Measurements from ENCODE around the gene FBN2.

FBN2 gene

DNA sequence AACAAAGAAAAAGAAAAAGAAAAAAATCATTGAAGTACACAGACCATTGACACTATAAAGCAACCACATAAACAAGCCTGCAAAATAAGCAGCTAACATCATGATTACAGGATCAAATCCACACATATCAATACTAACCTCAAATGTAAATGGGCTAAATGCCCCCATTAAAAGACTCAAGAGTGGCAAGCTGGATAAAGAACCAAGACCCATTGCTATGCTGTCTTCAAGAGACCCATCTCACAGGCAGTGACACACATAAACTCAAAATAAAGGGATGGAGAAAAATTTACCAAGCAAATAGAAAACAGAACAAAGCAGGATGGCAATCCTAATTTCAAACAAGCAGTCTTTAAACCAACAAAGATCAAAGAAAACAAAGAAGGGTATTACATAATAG, 15.7 kb upstream of the FBN2 start:
- Histone ChIP-seq H3K4me3 (ENCODE audit: low read length in 2 of 2) (no peak overlapping the region), H3K27me3 (ENCODE audit: control insufficient read depth in 2 of 2, insufficient read depth in 2 of 2, low read length in 2 of 2) (no peaks in the 10 kb centered on the region), H3K27ac (ENCODE audit: low read depth in 2 of 2, low read length in 2 of 2) (no peak overlapping the region), H3K9ac (ENCODE audit: low read depth in 1 of 2, low read length in 2 of 2) (no peak overlapping the region), H3K9me3 (ENCODE audit: control insufficient read depth in 2 of 2, low read length in 2 of 2) (peaks cover 0 to 2% of the 10 kb centered on the region in 2 donors), H3K36me3 (ENCODE audit: control insufficient read depth in 2 of 2, insufficient read depth in 2 of 2, low read length in 2 of 2) (no peaks in the 10 kb centered on the region), H3K4me1 (ENCODE audit: control insufficient read depth in 2 of 2, insufficient read depth in 2 of 2, low read length in 2 of 2) (no peaks in the 10 kb centered on the region)

DNA sequence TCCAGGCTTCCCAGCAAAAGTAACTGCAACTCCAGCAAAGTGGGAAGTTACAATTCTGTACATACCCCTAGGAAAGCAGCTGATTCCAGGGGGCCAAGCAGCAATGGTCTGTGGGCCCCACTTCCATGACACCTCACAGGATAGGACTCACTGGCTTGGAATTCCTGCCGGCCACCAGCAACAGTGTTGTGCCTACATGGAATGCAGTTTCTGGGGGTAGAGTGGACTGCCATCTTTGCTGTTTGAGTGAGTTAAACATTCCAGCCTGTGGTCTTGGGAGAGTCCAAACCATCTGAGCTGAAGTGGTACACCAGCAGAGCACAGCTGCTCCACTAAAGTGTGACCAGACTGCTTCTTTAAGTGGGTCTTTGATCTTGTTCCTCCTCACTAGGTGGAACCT, 13.4 kb upstream of the FBN2 start:
- peaks cover 0 to 2% of the 10 kb centered on the region in 2 donors for H3K9me3 ChIP-seq (ENCODE audit: control insufficient read depth in 2 of 2, low read length in 2 of 2)
- H3K27me3 ChIP-seq (ENCODE audit: control insufficient read depth in 2 of 2, insufficient read depth in 2 of 2, low read length in 2 of 2), result no peaks in the 10 kb centered on the region
- no peaks in the 10 kb centered on the region for H3K4me1 ChIP-seq (ENCODE audit: control insufficient read depth in 2 of 2, insufficient read depth in 2 of 2, low read length in 2 of 2)
- no peak overlapping the region for H3K9ac ChIP-seq (ENCODE audit: low read depth in 1 of 2, low read length in 2 of 2)
- no peak overlapping the region for H3K27ac ChIP-seq (ENCODE audit: low read depth in 2 of 2, low read length in 2 of 2)
- H3K36me3 ChIP-seq (ENCODE audit: control insufficient read depth in 2 of 2, insufficient read depth in 2 of 2, low read length in 2 of 2), result no peaks in the 10 kb centered on the region
- H3K4me3 ChIP-seq (ENCODE audit: low read length in 2 of 2), result no peak overlapping the region

DNA sequence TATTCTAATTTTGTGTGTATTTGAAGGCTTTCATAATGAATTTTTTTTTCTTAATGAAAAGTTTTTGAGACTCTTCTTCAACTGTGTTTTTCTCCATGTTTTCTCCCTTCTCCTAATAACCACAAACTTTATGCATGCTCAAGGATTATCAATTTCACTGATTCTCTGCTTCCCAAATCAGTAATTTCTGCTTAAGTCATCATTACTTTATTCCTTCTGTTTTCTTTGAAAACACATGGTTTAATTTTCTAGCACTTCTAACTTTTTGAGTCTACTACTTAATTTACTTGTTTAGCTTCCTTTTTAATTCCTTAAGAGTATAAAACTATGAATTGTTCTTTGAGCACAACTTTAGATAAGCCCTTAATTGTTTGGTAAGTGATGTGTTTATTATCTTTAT, 11.5 kb upstream of the FBN2 start:
- Histone ChIP-seq H3K9me3 (ENCODE audit: control insufficient read depth in 2 of 2, low read length in 2 of 2) (peaks cover 0 to 2% of the 10 kb centered on the region in 2 donors), H3K36me3 (ENCODE audit: control insufficient read depth in 2 of 2, insufficient read depth in 2 of 2, low read length in 2 of 2) (no peaks in the 10 kb centered on the region), H3K4me3 (ENCODE audit: low read length in 2 of 2) (no peak overlapping the region), H3K4me1 (ENCODE audit: control insufficient read depth in 2 of 2, insufficient read depth in 2 of 2, low read length in 2 of 2) (no peaks in the 10 kb centered on the region), H3K27me3 (ENCODE audit: control insufficient read depth in 2 of 2, insufficient read depth in 2 of 2, low read length in 2 of 2) (no peaks in the 10 kb centered on the region), H3K27ac (ENCODE audit: low read depth in 2 of 2, low read length in 2 of 2) (no peak overlapping the region), H3K9ac (ENCODE audit: low read depth in 1 of 2, low read length in 2 of 2) (no peak overlapping the region)

DNA sequence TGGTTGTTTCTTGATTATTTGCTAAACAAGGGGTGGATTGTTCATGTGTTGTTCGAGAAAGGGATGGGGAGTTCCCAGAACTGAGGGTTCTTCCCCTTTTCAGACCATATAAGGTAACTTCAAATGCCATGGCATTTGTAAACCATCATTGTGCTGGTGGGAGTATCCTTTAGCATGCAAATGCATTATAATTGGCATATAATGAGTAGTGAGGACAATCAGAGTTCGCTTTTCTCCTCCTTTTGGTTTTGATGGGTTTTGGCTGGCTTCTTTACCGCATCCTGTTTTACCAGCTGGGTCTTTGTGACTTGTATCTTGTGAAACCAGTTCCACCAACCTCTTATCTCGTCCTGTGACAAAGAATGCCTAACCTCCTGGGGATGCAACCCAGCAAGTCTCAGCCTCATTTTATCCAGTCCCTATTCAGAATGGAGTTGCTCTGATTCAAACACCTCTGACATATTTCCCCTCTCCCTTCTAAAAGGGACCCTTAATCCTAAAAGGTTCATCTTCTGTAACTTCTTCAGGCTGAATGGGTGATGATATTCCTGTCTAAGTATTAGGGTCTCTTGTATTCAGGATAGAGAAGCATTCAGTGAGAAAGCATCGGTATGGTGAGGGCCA, 8.7 kb upstream of the FBN2 start:
- no peak overlapping the region for H3K9ac ChIP-seq (ENCODE audit: low read depth in 1 of 2, low read length in 2 of 2)

GRCh38 chr5:128541385-128541784, 3.3 kb upstream of the FBN2 start:
- Histone ChIP-seq H3K27ac (ENCODE audit: low read depth in 2 of 2, low read length in 2 of 2) (no peak overlapping the region), H3K4me3 (ENCODE audit: low read length in 2 of 2) (no peak overlapping the region), H3K27me3 (ENCODE audit: control insufficient read depth in 2 of 2, insufficient read depth in 2 of 2, low read length in 2 of 2) (peaks cover 0 to 15% of the 10 kb centered on the region in 2 donors), H3K36me3 (ENCODE audit: control insufficient read depth in 2 of 2, insufficient read depth in 2 of 2, low read length in 2 of 2) (no peaks in the 10 kb centered on the region), H3K9ac (ENCODE audit: low read depth in 1 of 2, low read length in 2 of 2) (no peak overlapping the region), H3K9me3 (ENCODE audit: control insufficient read depth in 2 of 2, low read length in 2 of 2) (no peaks in the 10 kb centered on the region), H3K4me1 (ENCODE audit: control insufficient read depth in 2 of 2, insufficient read depth in 2 of 2, low read length in 2 of 2) (no peaks in the 10 kb centered on the region)

More for the DNA sequence above, 8.7 kb upstream of the FBN2 start:
- H3K4me3 ChIP-seq (ENCODE audit: low read length in 2 of 2), result no peak overlapping the region
- H3K9me3 ChIP-seq (ENCODE audit: control insufficient read depth in 2 of 2, low read length in 2 of 2), result no peaks in the 10 kb centered on the region
- H3K36me3 ChIP-seq (ENCODE audit: control insufficient read depth in 2 of 2, insufficient read depth in 2 of 2, low read length in 2 of 2), result no peaks in the 10 kb centered on the region
- H3K4me1 ChIP-seq (ENCODE audit: control insufficient read depth in 2 of 2, insufficient read depth in 2 of 2, low read length in 2 of 2), result no peaks in the 10 kb centered on the region
- H3K27ac ChIP-seq (ENCODE audit: low read depth in 2 of 2, low read length in 2 of 2), result no peak overlapping the region
- no peaks in the 10 kb centered on the region for H3K27me3 ChIP-seq (ENCODE audit: control insufficient read depth in 2 of 2, insufficient read depth in 2 of 2, low read length in 2 of 2)

DNA sequence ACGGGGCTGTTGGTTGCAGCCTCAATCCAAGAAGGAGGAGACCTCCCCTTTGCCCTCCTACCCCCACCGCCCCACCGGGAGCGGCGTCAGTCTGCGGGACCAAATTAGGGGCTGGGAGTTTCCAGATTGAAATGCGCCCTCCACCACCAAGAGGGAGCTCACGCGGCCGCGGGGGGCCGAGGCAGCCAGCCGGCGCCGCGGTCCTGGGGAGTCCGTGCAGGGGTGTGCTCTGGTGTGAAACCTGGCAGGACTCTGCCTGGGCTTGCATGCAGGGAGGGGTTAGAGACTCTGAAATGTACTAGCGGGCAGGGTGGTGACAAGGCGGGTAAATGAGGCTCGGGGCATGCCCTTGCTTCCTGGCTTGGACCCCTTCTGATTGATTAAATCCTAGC, 989 bp upstream of the FBN2 start:
- Histone ChIP-seq H3K4me3 (ENCODE audit: low read length in 2 of 2) (peak overlapping the region; percentile 20 to 43), H3K27ac (ENCODE audit: low read depth in 2 of 2, low read length in 2 of 2) (no peak overlapping the region)

DNA sequence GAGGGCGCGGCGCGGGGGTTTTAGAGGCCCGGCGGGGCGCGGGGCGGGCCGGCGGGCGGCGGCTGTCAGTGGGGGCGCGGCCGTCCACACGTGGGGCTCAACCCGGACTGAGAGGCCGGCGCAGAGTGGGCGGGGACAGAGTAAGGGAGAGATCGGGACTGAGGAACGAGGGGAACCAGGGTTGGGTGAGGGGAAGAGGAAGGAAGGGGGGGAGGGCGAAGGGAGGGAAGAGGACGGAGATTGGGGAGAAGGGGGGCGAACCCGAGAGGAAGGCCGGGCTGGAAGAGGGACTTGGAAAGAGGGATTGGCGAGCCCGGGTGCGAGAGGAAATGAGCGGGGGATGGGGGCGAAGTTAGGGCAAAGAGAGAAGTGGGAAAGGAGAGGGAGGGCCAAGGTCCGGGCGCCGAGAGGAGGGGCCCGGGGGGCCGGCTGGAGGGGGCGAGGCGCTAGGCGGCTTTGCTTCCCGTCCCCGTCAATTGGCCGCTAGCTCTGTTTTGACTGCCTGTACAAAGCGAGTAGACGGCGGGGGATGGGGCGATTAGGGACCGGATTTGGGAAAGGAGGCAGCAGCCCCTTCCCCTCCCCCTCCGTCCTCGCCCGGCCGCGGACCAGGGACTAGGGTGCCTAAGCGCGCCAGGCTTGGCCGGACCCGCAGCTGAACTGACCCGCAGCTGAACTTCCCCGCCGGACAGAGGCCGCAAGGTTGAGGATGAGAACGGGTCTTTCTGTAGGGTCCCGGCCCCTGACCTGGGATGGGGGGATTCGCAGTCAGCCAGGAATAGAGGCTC, 399 bp upstream of the FBN2 start:
- H3K4me1 ChIP-seq (ENCODE audit: control insufficient read depth in 2 of 2, insufficient read depth in 2 of 2, low read length in 2 of 2), result no peaks in the 10 kb centered on the region
- peak overlapping the region in 1 of 2 donors; percentile 17 for H3K9ac ChIP-seq (ENCODE audit: low read depth in 1 of 2, low read length in 2 of 2)
- H3K36me3 ChIP-seq (ENCODE audit: control insufficient read depth in 2 of 2, insufficient read depth in 2 of 2, low read length in 2 of 2), result no peaks in the 10 kb centered on the region
- no peak overlapping the region for H3K27ac ChIP-seq (ENCODE audit: low read depth in 2 of 2, low read length in 2 of 2)
- H3K27me3 ChIP-seq (ENCODE audit: control insufficient read depth in 2 of 2, insufficient read depth in 2 of 2, low read length in 2 of 2), result peaks cover 0 to 28% of the 10 kb centered on the region in 2 donors
- H3K4me3 ChIP-seq (ENCODE audit: low read length in 2 of 2), result peak overlapping the region; percentile 20 to 43
- H3K9me3 ChIP-seq (ENCODE audit: control insufficient read depth in 2 of 2, low read length in 2 of 2), result no peaks in the 10 kb centered on the region

More for the DNA sequence above, 989 bp upstream of the FBN2 start:
- Histone ChIP-seq H3K9me3 (ENCODE audit: control insufficient read depth in 2 of 2, low read length in 2 of 2) (no peaks in the 10 kb centered on the region), H3K9ac (ENCODE audit: low read depth in 1 of 2, low read length in 2 of 2) (peak overlapping the region in 1 of 2 donors; percentile 17), H3K27me3 (ENCODE audit: control insufficient read depth in 2 of 2, insufficient read depth in 2 of 2, low read length in 2 of 2) (peaks cover 0 to 28% of the 10 kb centered on the region in 2 donors), H3K4me1 (ENCODE audit: control insufficient read depth in 2 of 2, insufficient read depth in 2 of 2, low read length in 2 of 2) (no peaks in the 10 kb centered on the region), H3K36me3 (ENCODE audit: control insufficient read depth in 2 of 2, insufficient read depth in 2 of 2, low read length in 2 of 2) (no peaks in the 10 kb centered on the region)

DNA sequence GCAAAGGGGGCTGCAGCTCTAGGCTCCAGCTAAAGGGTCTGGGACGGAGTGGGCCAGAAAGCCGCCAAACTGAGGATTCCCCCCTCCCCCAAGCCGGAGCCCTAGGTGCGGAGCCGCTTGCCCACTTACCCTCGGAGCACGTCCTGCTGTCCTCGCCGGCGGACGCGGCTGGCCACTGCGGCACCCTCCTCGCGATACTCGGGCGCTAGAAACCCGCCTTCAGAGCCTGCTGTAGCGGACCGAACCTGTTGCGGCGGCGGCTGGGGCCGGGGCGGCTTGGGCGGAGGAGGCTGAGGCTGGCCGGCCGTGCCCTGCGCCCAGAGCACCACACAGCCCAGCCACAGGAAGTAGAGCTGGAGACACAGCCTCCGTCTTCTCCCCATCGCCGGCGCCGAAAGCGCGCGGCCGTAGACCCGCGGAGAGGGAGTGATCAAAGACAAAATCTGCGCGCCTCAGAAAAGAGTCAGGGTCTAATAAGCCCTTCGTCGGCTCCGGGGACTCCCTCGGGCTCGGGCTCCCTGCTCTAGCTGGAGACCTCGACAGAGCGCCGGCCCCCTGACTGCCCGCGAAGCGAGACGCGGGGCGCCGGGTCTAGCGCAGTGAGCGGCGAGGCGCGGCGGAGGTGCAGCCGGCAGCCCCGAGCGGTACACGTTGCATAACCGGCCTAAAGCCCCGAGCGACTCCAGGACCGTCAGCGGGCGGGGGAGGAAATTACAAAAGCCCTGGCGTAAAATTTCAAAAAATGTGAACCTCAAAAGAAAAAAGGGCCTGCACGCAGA, 635 bp downstream of the FBN2 start:
- Histone ChIP-seq H3K9me3 (ENCODE audit: control insufficient read depth in 2 of 2, low read length in 2 of 2) (no peaks in the 10 kb centered on the region), H3K4me3 (ENCODE audit: low read length in 2 of 2) (peak overlapping the region; percentile 32 to 57), H3K27ac (ENCODE audit: low read depth in 2 of 2, low read length in 2 of 2) (no peak overlapping the region), H3K9ac (ENCODE audit: low read depth in 1 of 2, low read length in 2 of 2) (no peak overlapping the region), H3K4me1 (ENCODE audit: control insufficient read depth in 2 of 2, insufficient read depth in 2 of 2, low read length in 2 of 2) (no peaks in the 10 kb centered on the region), H3K36me3 (ENCODE audit: control insufficient read depth in 2 of 2, insufficient read depth in 2 of 2, low read length in 2 of 2) (no peaks in the 10 kb centered on the region), H3K27me3 (ENCODE audit: control insufficient read depth in 2 of 2, insufficient read depth in 2 of 2, low read length in 2 of 2) (peaks cover 0 to 28% of the 10 kb centered on the region in 2 donors)

DNA sequence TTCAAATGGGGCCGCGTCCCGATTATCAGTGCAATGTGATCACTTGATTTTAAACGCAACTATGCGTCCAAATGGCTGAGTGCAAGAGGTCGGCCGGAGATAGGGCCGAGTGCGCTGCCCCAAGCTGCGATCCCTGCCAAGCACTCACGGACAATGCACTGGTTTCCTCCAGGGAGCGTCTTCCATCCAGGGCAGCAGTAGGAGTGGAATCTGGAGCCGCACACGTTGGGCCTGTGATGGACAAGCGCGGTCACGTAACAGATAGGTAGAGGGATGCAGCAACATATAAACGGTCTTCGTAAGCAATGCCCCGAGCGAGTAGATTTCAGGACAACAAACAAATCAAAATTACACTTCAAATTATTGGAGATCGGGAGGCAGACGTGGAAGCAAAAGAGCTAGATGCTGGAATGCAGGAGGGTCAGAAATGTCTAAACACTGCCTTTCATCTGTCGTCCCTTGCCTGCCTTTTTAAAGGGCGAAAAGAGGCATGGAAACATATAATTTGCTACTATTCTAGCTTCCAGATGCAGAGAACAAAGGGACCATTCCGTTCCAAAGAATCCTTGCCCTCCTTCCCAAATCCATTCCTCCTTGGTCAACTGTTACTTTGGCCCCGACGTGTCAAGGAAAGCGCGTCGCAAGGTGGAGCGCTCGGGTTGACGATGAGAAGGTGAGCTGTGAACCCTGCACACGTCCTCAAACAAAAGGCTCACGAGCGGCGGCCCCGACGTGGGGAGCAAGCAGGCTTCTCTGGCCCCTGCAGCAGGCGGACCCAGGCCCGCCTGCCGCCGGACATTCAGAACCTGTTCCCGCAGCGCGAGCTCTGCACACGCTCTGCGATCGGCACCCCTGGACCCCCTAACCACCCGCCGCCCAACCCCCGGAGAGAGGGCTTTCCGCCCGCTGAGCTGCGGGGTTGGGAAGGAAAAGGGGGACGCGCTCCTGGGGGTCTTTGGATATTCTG, 1.5 kb downstream of the FBN2 start:
- no peaks in the 10 kb centered on the region for H3K4me1 ChIP-seq (ENCODE audit: control insufficient read depth in 2 of 2, insufficient read depth in 2 of 2, low read length in 2 of 2)
- no peaks in the 10 kb centered on the region for H3K36me3 ChIP-seq (ENCODE audit: control insufficient read depth in 2 of 2, insufficient read depth in 2 of 2, low read length in 2 of 2)
- H3K27ac ChIP-seq (ENCODE audit: low read depth in 2 of 2, low read length in 2 of 2), result no peak overlapping the region
- no peaks in the 10 kb centered on the region for H3K9me3 ChIP-seq (ENCODE audit: control insufficient read depth in 2 of 2, low read length in 2 of 2)
- H3K4me3 ChIP-seq (ENCODE audit: low read length in 2 of 2), result peak overlapping the region in 1 of 2 donors; percentile 32
- peaks cover 0 to 28% of the 10 kb centered on the region in 2 donors for H3K27me3 ChIP-seq (ENCODE audit: control insufficient read depth in 2 of 2, insufficient read depth in 2 of 2, low read length in 2 of 2)
- H3K9ac ChIP-seq (ENCODE audit: low read depth in 1 of 2, low read length in 2 of 2), result no peak overlapping the region

Data from mucosa of rectum (tissue), 2 donors.